GM23338 (cell line): ENCODE measurements around the gene OFD1.

Experiments used
- CTCF ChIP-seq, 2 experiments: fragments of 200-600 bp in 1 of 2; sonication (generic) in 1 of 2; conservative IDR thresholded peaks; 2 replicates each; pipeline versions ENCODE4 v1.5.1 to v1.6.1; 2016 to 2017; ENCODE audit warnings: antibody characterized with exemption in 2 of 2, low read depth in 2 of 2, mild to moderate bottlenecking in 2 of 2, moderate library complexity in 1 of 2
- EZH2 ChIP-seq: fragments of 200-600 bp; sonication (generic); IDR thresholded peaks from one replicate; pipeline ENCODE4 v1.8.0; 2017; ENCODE audit warnings: antibody characterized with exemption, mild to moderate bottlenecking, low read depth; ENCODE audit not compliant: unreplicated experiment
- EZH2phosphoT487 ChIP-seq: fragments of 200-600 bp; sonication (generic); IDR thresholded peaks from one replicate; pipeline ENCODE4 v1.8.1; 2018; ENCODE audit warnings: antibody characterized with exemption; ENCODE audit not compliant: unreplicated experiment
- JUNB ChIP-seq: IDR thresholded peaks from one replicate; pipeline ENCODE4 v1.6.1; 2016; ENCODE audit warnings: antibody characterized with exemption; ENCODE audit not compliant: unreplicated experiment
- POLR2AphosphoS5 ChIP-seq: IDR thresholded peaks from 2 replicates; pipeline ENCODE4 v1.6.1; 2016; ENCODE audit warnings: antibody characterized with exemption, low read depth
- ZNF331 ChIP-seq: fragments of 250-450 bp; sonication (Bioruptor Pico); IDR thresholded peaks from 2 replicates; pipeline ENCODE4 v1.5.0; 2020; ENCODE audit warnings: low read depth, mild to moderate bottlenecking, moderate library complexity

GRCh38 chrX:13741695-13742094, 7.1 kb downstream of the OFD1 start:
- TF ChIP-seq JUNB (no peak), CTCF (conservative IDR thresholded peaks at IDR 0.05; ENCODE audit: low read depth in 2 of 2) (no peak), EZH2 (no peak), EZH2phosphoT487 (no peak), POLR2AphosphoS5 (no peak), ZNF331 (CRISPR knock-in tag) (no peak)
